DOHH2 (cell line): Measurements from ENCODE around the gene ROGDI.
"Not testable (repeated sequence)": the region's sequence is repeated elsewhere in the genome, so short reads cannot be mapped to it uniquely, and the experiment has no call there.

ENCODE experiments used
- H3F3A ChIP-seq: fragments of 200-600 bp; sonication (generic), shearing (Covaris generic); 2 replicates; pipeline ENCODE4 v1.6.0; 2016; ENCODE audit warnings: antibody characterized with exemption, mild to moderate bottlenecking; ENCODE audit not compliant: control insufficient read depth, insufficient read depth
- H3K27ac ChIP-seq: fragments of 200-600 bp; sonication (generic); 2 replicates; pipeline ENCODE4 v1.5.1; 2014; ENCODE audit warnings: low read depth, mild to moderate bottlenecking, low read length, moderate library complexity
- H3K27me3 ChIP-seq: fragments of 200-600 bp; sonication (generic); 2 replicates; pipeline ENCODE4 v1.6.1; 2014; ENCODE audit warnings: mild to moderate bottlenecking, low read length, mixed read lengths; ENCODE audit not compliant: control insufficient read depth
- H3K36me3 ChIP-seq: fragments of 200-600 bp; sonication (generic); 2 replicates; pipeline ENCODE4 v1.6.1; 2014; ENCODE audit warnings: mild to moderate bottlenecking, low read length, moderate library complexity, mixed read lengths; ENCODE audit not compliant: control insufficient read depth
- H3K4me1 ChIP-seq: fragments of 200-600 bp; sonication (generic); 2 replicates; pipeline ENCODE4 v1.6.1; 2014; ENCODE audit warnings: mild to moderate bottlenecking, low read length, mixed read lengths; ENCODE audit not compliant: control insufficient read depth
- H3K4me2 ChIP-seq: fragments of 200-600 bp; sonication (generic); 2 replicates; pipeline ENCODE4 v1.6.0; 2014; ENCODE audit warnings: mild to moderate bottlenecking, low read length, moderate library complexity
- H3K4me3 ChIP-seq: fragments of 200-600 bp; sonication (generic); 2 replicates; pipeline ENCODE4 v1.5.1; 2014; ENCODE audit warnings: mild to moderate bottlenecking, low read length, mixed read lengths
- H3K79me2 ChIP-seq: fragments of 200-600 bp; sonication (generic); 2 replicates; pipeline ENCODE4 v1.6.1; 2014; ENCODE audit warnings: mild to moderate bottlenecking, low read length, mixed read lengths; ENCODE audit not compliant: control insufficient read depth
- H3K9me2 ChIP-seq: fragments of 200-600 bp; sonication (generic); replicated peaks from 2 replicates; pipeline ENCODE4 v1.6.1; 2014; ENCODE audit warnings: mild to moderate bottlenecking, low read length, mixed read lengths; ENCODE audit not compliant: control insufficient read depth
- H3K9me3 ChIP-seq: fragments of 200-600 bp; sonication (generic); 2 replicates; pipeline ENCODE4 v1.6.1; 2014; ENCODE audit warnings: antibody characterized with exemption, low read length, mixed read lengths; ENCODE audit not compliant: control insufficient read depth, insufficient read depth
- H4K20me1 ChIP-seq: fragments of 200-600 bp; sonication (generic); 2 replicates; pipeline ENCODE4 v1.6.0; 2014; ENCODE audit warnings: low read depth, mild to moderate bottlenecking, antibody characterized with exemption, low read length, moderate library complexity; ENCODE audit not compliant: control insufficient read depth, insufficient read depth
- EZH2phosphoT487 ChIP-seq: fragments of 200-600 bp; sonication (generic); IDR thresholded peaks from 2 replicates; pipeline ENCODE4 v1.6.1; 2017; ENCODE audit warnings: borderline replicate concordance, mild to moderate bottlenecking, antibody characterized with exemption, low read length, moderate library complexity, mixed read lengths
- TF ChIP-seq, protein P1 (sequence below): fragments of 200-600 bp; sonication (generic); IDR thresholded peaks from one replicate; pipeline ENCODE4 v1.5.1; 2014; ENCODE audit warnings: antibody characterized with exemption, mild to moderate bottlenecking, low read depth, low read length; ENCODE audit not compliant: poor library complexity, severe bottlenecking

The ROGDI gene

DNA sequence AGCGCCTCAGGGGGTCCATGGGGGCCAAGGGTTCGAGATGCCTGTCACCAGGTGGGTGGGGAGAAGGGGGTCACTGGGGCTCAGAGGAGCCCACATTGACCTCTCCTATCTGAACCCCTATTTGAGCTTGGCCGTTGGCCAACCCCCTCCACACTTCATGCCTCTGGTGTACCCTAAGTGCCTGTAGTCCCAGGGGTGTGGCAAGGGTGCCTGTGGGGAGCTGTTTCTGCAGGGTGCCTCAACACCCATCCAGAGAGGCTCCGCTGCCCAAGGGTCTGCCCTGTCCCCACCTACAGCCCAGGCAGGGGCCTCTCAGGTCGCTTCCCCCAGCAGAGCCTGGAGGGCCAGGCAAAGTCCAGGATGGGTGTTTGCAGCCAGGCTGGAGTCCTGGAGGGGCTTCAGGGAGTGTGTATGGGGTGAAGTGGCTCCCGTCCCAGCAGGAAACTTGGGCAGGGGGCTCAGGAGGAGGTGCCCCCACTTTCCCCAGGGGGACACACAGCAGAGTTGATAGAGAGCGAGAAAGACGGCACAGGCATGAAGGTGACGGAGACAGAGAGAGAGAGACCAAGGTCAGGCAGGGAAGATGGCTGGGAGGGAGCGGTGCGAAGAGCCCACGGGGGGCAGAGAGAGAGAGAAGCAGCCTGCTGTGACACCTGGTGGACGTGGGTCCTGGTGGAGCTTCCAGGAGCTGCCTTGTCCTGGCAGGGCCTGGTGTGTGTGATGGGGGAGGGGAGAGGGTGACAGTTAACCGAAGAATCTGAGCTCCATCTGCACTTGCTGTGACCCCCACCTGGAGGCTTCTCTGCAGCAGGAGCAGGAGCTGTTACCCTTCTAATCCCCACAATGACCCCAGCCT is 14.6 kb downstream of the ROGDI start, which contains the start of gene SEPTIN12:
TSS of gene SEPTIN12 (minus strand) at position 719 of the 856 bp plus-strand sequence. CDS start at position 19, 700 bp downstream.
- H3K27ac ChIP-seq = no peak within 1 kb of the TSS
- H3K9me3 ChIP-seq = no peaks in the 10 kb centered on the region
- H3K4me2 ChIP-seq = no peak within 1 kb of the TSS
- no peaks in the 10 kb centered on the region for H4K20me1 ChIP-seq
- TF ChIP-seq, protein P1, sequence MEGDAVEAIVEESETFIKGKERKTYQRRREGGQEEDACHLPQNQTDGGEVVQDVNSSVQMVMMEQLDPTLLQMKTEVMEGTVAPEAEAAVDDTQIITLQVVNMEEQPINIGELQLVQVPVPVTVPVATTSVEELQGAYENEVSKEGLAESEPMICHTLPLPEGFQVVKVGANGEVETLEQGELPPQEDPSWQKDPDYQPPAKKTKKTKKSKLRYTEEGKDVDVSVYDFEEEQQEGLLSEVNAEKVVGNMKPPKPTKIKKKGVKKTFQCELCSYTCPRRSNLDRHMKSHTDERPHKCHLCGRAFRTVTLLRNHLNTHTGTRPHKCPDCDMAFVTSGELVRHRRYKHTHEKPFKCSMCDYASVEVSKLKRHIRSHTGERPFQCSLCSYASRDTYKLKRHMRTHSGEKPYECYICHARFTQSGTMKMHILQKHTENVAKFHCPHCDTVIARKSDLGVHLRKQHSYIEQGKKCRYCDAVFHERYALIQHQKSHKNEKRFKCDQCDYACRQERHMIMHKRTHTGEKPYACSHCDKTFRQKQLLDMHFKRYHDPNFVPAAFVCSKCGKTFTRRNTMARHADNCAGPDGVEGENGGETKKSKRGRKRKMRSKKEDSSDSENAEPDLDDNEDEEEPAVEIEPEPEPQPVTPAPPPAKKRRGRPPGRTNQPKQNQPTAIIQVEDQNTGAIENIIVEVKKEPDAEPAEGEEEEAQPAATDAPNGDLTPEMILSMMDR = no peak
- TF ChIP-seq EZH2phosphoT487 = no peak
- no peaks in the 10 kb centered on the region for H3K27me3 ChIP-seq
- no peaks in the 10 kb centered on the region for H3K4me1 ChIP-seq
- no peaks in the 10 kb centered on the region for H3F3A ChIP-seq
- no peaks in the 10 kb centered on the region for H3K9me2 ChIP-seq
- no peaks in the 10 kb centered on the region for H3K79me2 ChIP-seq
- no peak within 1 kb of the TSS for H3K4me3 ChIP-seq
- H3K36me3 ChIP-seq = no peaks in the 10 kb centered on the region

GRCh38 chr16:4787068-4787467 is 15.4 kb downstream of the ROGDI start:
- no peaks in the 10 kb centered on the region for H3K36me3 ChIP-seq
- no peaks in the 10 kb centered on the region for H4K20me1 ChIP-seq
- no peak overlapping the region for H3K4me3 ChIP-seq
- H3F3A ChIP-seq = no peaks in the 10 kb centered on the region
- TF ChIP-seq EZH2phosphoT487 = no peak
- TF ChIP-seq, protein P1 = no peak
- H3K4me1 ChIP-seq = no peaks in the 10 kb centered on the region
- H3K79me2 ChIP-seq = no peaks in the 10 kb centered on the region
- H3K27me3 ChIP-seq = no peaks in the 10 kb centered on the region
- no peak overlapping the region for H3K4me2 ChIP-seq
- no peak overlapping the region for H3K27ac ChIP-seq
- H3K9me2 ChIP-seq = no peaks in the 10 kb centered on the region
- H3K9me3 ChIP-seq = no peaks in the 10 kb centered on the region

- no peak overlapping the region for H3K27ac ChIP-seq
- no peaks in the 10 kb centered on the region for H3K27me3 ChIP-seq
- H3K4me2 ChIP-seq = no peak overlapping the region
- no peaks in the 10 kb centered on the region for H3K9me3 ChIP-seq
- H3K4me3 ChIP-seq = no peak overlapping the region
- H4K20me1 ChIP-seq = no peaks in the 10 kb centered on the region
- H3K36me3 ChIP-seq = no peaks in the 10 kb centered on the region
- H3F3A ChIP-seq = no peaks in the 10 kb centered on the region
- no peaks in the 10 kb centered on the region for H3K79me2 ChIP-seq
- TF ChIP-seq, protein P1 = no peak
- no peak for TF ChIP-seq EZH2phosphoT487
- no peaks in the 10 kb centered on the region for H3K9me2 ChIP-seq
- H3K4me1 ChIP-seq = no peaks in the 10 kb centered on the region
These were observed 16.5 kb downstream of the ROGDI start for GRCh38 chr16:4785758-4786433.

GRCh38 chr16:4784444-4784987 is 17.9 kb downstream of the ROGDI start:
- H3K4me3 ChIP-seq, H3K27ac ChIP-seq, H3K9me2 ChIP-seq, H3F3A ChIP-seq, H3K27me3 ChIP-seq, H3K36me3 ChIP-seq, H3K9me3 ChIP-seq, H3K4me2 ChIP-seq, H3K4me1 ChIP-seq, H3K79me2 ChIP-seq, H4K20me1 ChIP-seq: not testable (repeated sequence)
